GM18502 (cell line): ENCODE results near the gene CDK14.

Source experiments
- ATAC-seq: cut with Tn5 transposase; IDR thresholded peaks from one replicate; pipeline ENCODE4 v1.9.1; 2021; ENCODE audit warnings: mild to moderate bottlenecking; ENCODE audit not compliant: unreplicated experiment, poor library complexity

The CDK14 gene

GRCh38 chr7:91109200-91109599 lies 513.1 kb downstream of the CDK14 start:
- ATAC-seq = no peak

- no peak for ATAC-seq
These were observed 516.8 kb downstream of the CDK14 start for GRCh38 chr7:91112902-91113341.

GRCh38 chr7:91114232-91114631 lies 518.1 kb downstream of the CDK14 start:
- ATAC-seq = no peak

- ATAC-seq = no peak
These were observed 530.6 kb downstream of the CDK14 start for GRCh38 chr7:91126762-91127161.

- no peak for ATAC-seq
These were observed 531.2 kb downstream of the CDK14 start for GRCh38 chr7:91127325-91127724.

- no peak for ATAC-seq
These were observed 531.8 kb downstream of the CDK14 start for GRCh38 chr7:91127959-91128358.

GRCh38 chr7:91128683-91129348 lies 532.7 kb downstream of the CDK14 start:
- no peak for ATAC-seq

GRCh38 chr7:91135300-91135699 lies 539.2 kb downstream of the CDK14 start:
- no peak for ATAC-seq

GRCh38 chr7:91135703-91136430 lies 539.7 kb downstream of the CDK14 start:
- no peak for ATAC-seq

- ATAC-seq = no peak
These were observed 541.1 kb downstream of the CDK14 start for GRCh38 chr7:91137153-91137787.

GRCh38 chr7:91137788-91138368 lies 541.8 kb downstream of the CDK14 start:
- ATAC-seq = no peak

GRCh38 chr7:91140286-91140685 lies 544.2 kb downstream of the CDK14 start:
- ATAC-seq = no peak

- no peak for ATAC-seq
These were observed 544.9 kb downstream of the CDK14 start for GRCh38 chr7:91140982-91141381.

GRCh38 chr7:91142743-91143142 lies 546.6 kb downstream of the CDK14 start:
- no peak for ATAC-seq

GRCh38 chr7:91149341-91150246 lies 553.5 kb downstream of the CDK14 start:
- no peak for ATAC-seq

- ATAC-seq = no peak
These were observed 555.8 kb downstream of the CDK14 start for GRCh38 chr7:91151916-91152315.

- no peak for ATAC-seq
These were observed 560.4 kb downstream of the CDK14 start for GRCh38 chr7:91156316-91157185.

- no peak for ATAC-seq
These were observed 561.6 kb downstream of the CDK14 start for GRCh38 chr7:91157579-91158320.
